Mucosa of stomach (tissue), 1 donor: ENCODE results near the gene LRMDA.

Experiments
- H3K27me3 ChIP-seq: one replicate; pipeline ENCODE4 v1.7.0; 2013; ENCODE audit warnings: mild to moderate bottlenecking, low read length; ENCODE audit not compliant: control insufficient read depth, insufficient read depth
- H3K36me3 ChIP-seq: one replicate; pipeline ENCODE4 v1.7.0; 2013; ENCODE audit warnings: low read length; ENCODE audit not compliant: control insufficient read depth, insufficient read depth
- H3K4me1 ChIP-seq: one replicate; pipeline ENCODE4 v1.7.0; 2013; ENCODE audit warnings: mild to moderate bottlenecking, low read length; ENCODE audit not compliant: control insufficient read depth, insufficient read depth
- H3K4me3 ChIP-seq: one replicate; pipeline ENCODE4 v1.7.0; 2013; ENCODE audit warnings: low read length
- H3K9ac ChIP-seq: one replicate; pipeline ENCODE4 v1.7.0; 2013; ENCODE audit warnings: mild to moderate bottlenecking, low read length, moderate library complexity
- H3K9me3 ChIP-seq: one replicate; pipeline ENCODE4 v1.7.0; 2013; ENCODE audit warnings: mild to moderate bottlenecking, low read length, moderate library complexity; ENCODE audit not compliant: control insufficient read depth
- donor health status: Pancreatic carcinoma.

Gene LRMDA

GRCh38 chr10:76080451-76080850 lies 649.0 kb downstream of the LRMDA start:
- Histone ChIP-seq H3K9me3 (no peaks in the 10 kb centered on the region), H3K4me1 (peaks cover 14% of the 10 kb centered on the region), H3K9ac (no peak overlapping the region), H3K27me3 (no peaks in the 10 kb centered on the region), H3K4me3 (no peak overlapping the region), H3K36me3 (no peaks in the 10 kb centered on the region)

GRCh38 chr10:76080991-76081390 lies 649.6 kb downstream of the LRMDA start:
- Histone ChIP-seq H3K36me3 (no peaks in the 10 kb centered on the region), H3K4me1 (peaks cover 14% of the 10 kb centered on the region), H3K27me3 (no peaks in the 10 kb centered on the region), H3K4me3 (no peak overlapping the region), H3K9ac (no peak overlapping the region), H3K9me3 (no peaks in the 10 kb centered on the region)

- Histone ChIP-seq H3K36me3 (no peaks in the 10 kb centered on the region), H3K4me1 (peaks cover 14% of the 10 kb centered on the region), H3K4me3 (no peak overlapping the region), H3K9me3 (no peaks in the 10 kb centered on the region), H3K9ac (no peak overlapping the region), H3K27me3 (no peaks in the 10 kb centered on the region)
Observed at GRCh38 chr10:76082232-76082631, 650.8 kb downstream of the LRMDA start.

- Histone ChIP-seq H3K9me3 (no peaks in the 10 kb centered on the region), H3K36me3 (no peaks in the 10 kb centered on the region), H3K4me3 (no peak overlapping the region), H3K27me3 (no peaks in the 10 kb centered on the region), H3K9ac (no peak overlapping the region), H3K4me1 (peaks cover 14% of the 10 kb centered on the region)
Observed at GRCh38 chr10:76082956-76083355, 651.5 kb downstream of the LRMDA start.

GRCh38 chr10:76085002-76085816 lies 653.8 kb downstream of the LRMDA start:
- Histone ChIP-seq H3K9ac (no peak overlapping the region), H3K4me3 (no peak overlapping the region)

GRCh38 chr10:76085817-76086167 lies 654.4 kb downstream of the LRMDA start:
- no peaks in the 10 kb centered on the region for H3K36me3 ChIP-seq
- H3K9ac ChIP-seq, result no peak overlapping the region
- no peak overlapping the region for H3K4me3 ChIP-seq
- peaks cover 14% of the 10 kb centered on the region for H3K4me1 ChIP-seq
- no peaks in the 10 kb centered on the region for H3K9me3 ChIP-seq
- H3K27me3 ChIP-seq, result no peaks in the 10 kb centered on the region

More at GRCh38 chr10:76085002-76085816, 653.8 kb downstream of the LRMDA start:
- peaks cover 14% of the 10 kb centered on the region for H3K4me1 ChIP-seq
- no peaks in the 10 kb centered on the region for H3K9me3 ChIP-seq
- no peaks in the 10 kb centered on the region for H3K36me3 ChIP-seq
- no peaks in the 10 kb centered on the region for H3K27me3 ChIP-seq

- no peaks in the 10 kb centered on the region for H3K9me3 ChIP-seq
Observed at GRCh38 chr10:76086170-76086760, 654.8 kb downstream of the LRMDA start.

GRCh38 chr10:76086761-76087639 lies 655.6 kb downstream of the LRMDA start:
- Histone ChIP-seq H3K27me3 (no peaks in the 10 kb centered on the region), H3K4me1 (peaks cover 14% of the 10 kb centered on the region), H3K4me3 (no peak overlapping the region), H3K9me3 (no peaks in the 10 kb centered on the region), H3K9ac (no peak overlapping the region), H3K36me3 (no peaks in the 10 kb centered on the region)

More at GRCh38 chr10:76086170-76086760, 654.8 kb downstream of the LRMDA start:
- no peak overlapping the region for H3K9ac ChIP-seq
- H3K4me3 ChIP-seq, result no peak overlapping the region
- peaks cover 14% of the 10 kb centered on the region for H3K4me1 ChIP-seq
- no peaks in the 10 kb centered on the region for H3K36me3 ChIP-seq
- no peaks in the 10 kb centered on the region for H3K27me3 ChIP-seq

- Histone ChIP-seq H3K36me3 (no peaks in the 10 kb centered on the region), H3K4me3 (no peak overlapping the region), H3K9me3 (no peaks in the 10 kb centered on the region), H3K27me3 (no peaks in the 10 kb centered on the region), H3K9ac (no peak overlapping the region), H3K4me1 (peaks cover 5% of the 10 kb centered on the region)
Observed at GRCh38 chr10:76088008-76088407, 656.6 kb downstream of the LRMDA start.

GRCh38 chr10:76088980-76089379 lies 657.6 kb downstream of the LRMDA start:
- Histone ChIP-seq H3K9me3 (no peaks in the 10 kb centered on the region), H3K36me3 (no peaks in the 10 kb centered on the region), H3K9ac (no peak overlapping the region), H3K4me3 (no peak overlapping the region), H3K27me3 (no peaks in the 10 kb centered on the region), H3K4me1 (no peaks in the 10 kb centered on the region)

- H3K4me3 ChIP-seq, result no peak overlapping the region
- no peak overlapping the region for H3K9ac ChIP-seq
Observed at GRCh38 chr10:76089556-76090180, 658.2 kb downstream of the LRMDA start.

More at GRCh38 chr10:76089556-76090180, 658.2 kb downstream of the LRMDA start:
- no peaks in the 10 kb centered on the region for H3K4me1 ChIP-seq
- no peaks in the 10 kb centered on the region for H3K9me3 ChIP-seq
- no peaks in the 10 kb centered on the region for H3K27me3 ChIP-seq
- no peaks in the 10 kb centered on the region for H3K36me3 ChIP-seq
